ENCODE results near the gene ROBO1.
"Not testable (repeated sequence)": the region's sequence is repeated elsewhere in the genome, so short reads cannot be mapped to it uniquely, and the experiment has no call there.

Gene ROBO1

DNA sequence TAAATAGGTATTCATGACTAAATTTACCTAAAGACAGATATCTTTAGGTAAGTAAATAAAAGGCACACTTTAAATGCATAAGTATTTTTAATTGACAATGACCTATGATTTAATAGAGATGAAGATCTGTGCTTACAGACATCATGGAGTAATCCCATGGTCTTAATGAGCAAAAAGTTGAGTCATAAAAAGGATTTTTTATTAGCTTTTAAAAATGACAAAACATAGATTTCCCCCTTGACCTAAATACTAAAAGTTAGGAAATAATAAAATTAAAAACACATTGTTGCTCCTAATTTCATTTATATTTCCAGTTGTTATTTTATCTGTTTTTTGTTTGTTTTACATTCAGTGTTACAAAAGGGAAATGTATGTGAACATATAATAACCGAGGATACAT, 1005.7 kb downstream of the ROBO1 start:
- DNase-seq, result no peak

DNA sequence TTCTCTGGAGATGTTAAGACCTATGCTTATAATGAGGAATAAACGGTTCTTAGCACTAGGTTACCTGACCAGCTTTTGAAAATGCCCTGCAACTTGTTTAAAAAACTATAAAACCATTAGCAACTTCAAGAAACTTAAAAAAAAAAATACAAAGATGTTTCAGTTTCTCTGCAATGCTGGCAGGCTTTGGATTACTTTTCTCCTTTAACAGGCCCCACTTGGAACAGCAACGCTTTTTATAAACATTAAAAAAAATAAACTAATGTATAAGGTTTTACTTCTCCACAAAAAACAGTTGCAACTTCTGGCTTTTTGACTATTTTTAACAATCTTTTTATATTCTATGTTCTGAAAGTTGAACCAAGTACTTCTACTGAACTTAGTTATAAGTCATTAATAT, 1006.7 kb downstream of the ROBO1 start:
- no peak for DNase-seq

GRCh38 chr3:78757731-78758130, 1010.1 kb downstream of the ROBO1 start:
- no peak for DNase-seq

DNA sequence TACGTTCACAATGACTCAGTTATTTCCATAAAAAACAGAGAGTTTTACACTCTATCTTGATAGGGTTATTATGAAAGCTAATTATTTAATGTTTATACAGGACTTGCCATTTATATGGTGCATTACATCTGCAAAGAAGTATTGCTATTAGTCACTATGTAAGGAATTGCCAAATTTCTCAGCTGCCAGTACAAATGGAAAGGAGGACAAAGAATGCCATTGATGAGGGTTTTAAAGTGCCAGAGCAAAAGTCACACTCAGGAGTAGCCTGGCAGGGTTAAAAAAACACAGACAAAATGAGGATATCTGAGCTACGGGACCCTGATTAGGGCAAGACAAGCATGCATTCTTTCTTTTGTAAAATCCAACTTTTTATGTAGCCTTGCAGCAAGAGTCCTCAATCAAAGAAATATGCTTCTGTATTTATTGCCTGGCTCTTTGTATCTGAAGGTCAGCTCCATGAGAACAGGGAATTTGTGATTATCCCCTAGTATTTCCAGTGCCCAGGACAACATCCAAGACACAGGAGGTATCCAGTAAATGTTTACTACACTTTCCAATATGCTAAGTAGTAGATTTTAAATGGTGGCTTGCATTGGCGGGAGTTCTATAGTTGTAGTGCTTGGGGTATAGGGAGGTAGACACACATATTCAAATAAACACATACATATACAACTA, 1013.6 kb downstream of the ROBO1 start:
- DNase-seq, result no peak

- no peak for DNase-seq
These were observed 1016.5 kb downstream of the ROBO1 start for GRCh38 chr3:78751266-78751665.

- DNase-seq, result not testable (repeated sequence)
These were observed 1017.5 kb downstream of the ROBO1 start for GRCh38 chr3:78750291-78750690.

GRCh38 chr3:78749056-78749455, 1018.7 kb downstream of the ROBO1 start:
- DNase-seq, result no peak

- DNase-seq, result no peak
These were observed 1022.0 kb downstream of the ROBO1 start for GRCh38 chr3:78745847-78746246.

- no peak for DNase-seq
These were observed 1025.3 kb downstream of the ROBO1 start for GRCh38 chr3:78742491-78742890.

- no peak for DNase-seq
These were observed 1025.8 kb downstream of the ROBO1 start for GRCh38 chr3:78742041-78742440.

DNA sequence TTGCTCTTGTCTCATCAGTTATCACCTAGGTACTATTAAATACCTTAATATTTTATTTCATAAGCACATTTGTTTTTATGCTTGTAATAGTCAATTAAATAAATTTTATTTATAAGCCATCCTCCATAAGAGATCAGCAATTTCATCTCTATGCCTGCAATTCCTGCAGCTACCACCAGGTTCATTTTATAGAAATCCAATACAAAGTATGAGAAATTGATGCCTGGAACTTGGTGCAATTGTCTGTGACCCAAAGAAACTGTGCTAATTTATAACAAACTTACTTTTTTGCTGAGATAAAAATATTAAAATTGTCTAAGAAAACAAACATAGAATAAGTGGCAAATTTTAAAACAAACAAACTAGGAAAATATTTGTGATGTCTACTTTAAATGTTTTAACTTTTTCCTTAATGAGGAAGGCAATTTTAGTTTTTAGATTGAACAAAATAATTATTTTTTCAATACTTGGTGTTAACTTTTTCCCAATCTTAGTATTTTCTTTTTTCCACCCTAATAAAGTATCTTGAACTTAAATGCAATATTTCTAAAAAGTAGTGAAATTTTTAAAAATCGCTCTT, 1026.6 kb downstream of the ROBO1 start:
- no peak for DNase-seq

DNA sequence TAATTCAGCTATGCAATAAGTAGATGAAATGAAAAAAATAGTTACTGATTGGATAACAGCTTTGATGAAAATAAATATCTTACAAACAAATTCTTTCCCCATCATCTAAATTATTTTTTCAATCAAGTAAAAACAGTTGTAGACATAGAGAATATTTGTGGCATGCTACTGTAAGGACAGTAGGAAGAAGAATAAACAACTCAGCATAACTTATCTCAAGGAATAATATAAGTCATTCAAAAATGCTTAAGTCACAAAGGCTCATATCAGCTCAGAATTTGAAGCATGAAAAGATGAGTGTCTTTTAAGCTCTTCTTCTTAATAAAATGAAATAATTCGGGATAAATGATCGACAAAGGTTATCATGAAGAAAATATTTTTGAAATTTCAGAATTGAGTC, 1029.0 kb downstream of the ROBO1 start:
- no peak for DNase-seq

DNA sequence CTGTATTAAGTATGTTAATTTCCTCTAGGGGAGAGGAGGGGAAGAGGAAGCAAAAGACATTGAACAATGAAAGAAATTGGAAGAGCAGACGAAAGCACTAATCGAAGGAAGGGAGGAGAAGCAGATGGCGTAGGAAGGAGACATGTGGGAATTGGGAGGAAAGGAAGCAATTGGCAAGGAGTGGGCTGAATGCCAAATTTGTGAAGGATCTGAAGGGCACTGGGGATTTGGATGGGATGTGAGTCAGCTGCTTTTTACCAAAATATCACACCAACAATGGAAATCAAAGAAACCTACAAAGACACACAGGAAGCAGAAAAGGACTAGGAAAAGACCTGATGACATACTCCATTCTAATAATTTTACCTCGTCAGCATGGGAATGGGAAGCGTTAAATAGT, 1029.8 kb downstream of the ROBO1 start:
- no peak for DNase-seq

GRCh38 chr3:78736863-78737262, 1030.9 kb downstream of the ROBO1 start:
- no peak for DNase-seq

DNA sequence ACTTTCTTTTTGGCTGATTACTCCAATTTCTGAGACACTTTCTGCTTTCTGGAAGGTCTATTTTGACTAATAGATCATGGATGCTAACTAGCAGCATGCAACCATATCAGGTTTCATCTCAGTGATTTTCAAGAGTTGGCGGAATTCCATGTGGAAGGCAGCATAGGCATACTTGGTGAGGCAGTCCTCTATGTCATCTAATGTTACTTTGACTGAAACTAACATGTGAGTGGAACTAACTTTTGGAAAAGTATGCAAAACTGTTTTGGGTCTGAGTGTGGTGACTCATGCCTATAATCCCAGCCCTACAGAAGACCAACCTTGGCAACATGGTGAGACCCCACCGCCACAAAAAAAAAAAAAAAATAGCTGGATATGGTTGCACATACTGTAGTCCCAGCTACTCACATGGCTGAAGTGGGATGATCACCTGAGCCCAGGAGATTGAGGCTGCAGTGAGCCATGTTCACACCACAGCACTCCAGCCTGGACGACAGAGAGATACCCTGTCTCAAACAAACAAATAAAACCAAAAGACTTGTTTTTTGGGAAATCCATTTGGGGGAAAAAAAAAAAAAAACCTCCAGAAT, 1033.7 kb downstream of the ROBO1 start:
- no peak for DNase-seq

DNA sequence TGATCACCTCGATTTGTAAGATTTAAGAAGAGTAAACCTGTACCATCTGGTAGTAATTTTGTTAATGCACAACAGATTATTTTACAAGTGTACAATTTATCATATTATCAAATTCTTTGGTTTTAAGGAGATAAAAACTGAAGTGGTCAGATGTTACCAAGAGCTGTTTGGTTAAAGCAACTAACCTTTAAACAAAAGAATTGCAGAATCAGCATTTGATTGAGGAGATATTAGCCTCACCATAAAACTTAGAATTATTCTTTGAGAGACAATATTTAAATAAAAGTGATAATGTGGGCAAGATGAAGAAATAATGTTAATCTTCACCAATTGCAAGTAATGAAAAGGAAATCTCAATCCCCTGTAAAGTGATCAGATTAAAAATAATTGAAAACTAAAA, 1034.9 kb downstream of the ROBO1 start:
- DNase-seq, result no peak

- no peak for DNase-seq
These were observed 1035.3 kb downstream of the ROBO1 start for GRCh38 chr3:78732471-78732870.

DNA sequence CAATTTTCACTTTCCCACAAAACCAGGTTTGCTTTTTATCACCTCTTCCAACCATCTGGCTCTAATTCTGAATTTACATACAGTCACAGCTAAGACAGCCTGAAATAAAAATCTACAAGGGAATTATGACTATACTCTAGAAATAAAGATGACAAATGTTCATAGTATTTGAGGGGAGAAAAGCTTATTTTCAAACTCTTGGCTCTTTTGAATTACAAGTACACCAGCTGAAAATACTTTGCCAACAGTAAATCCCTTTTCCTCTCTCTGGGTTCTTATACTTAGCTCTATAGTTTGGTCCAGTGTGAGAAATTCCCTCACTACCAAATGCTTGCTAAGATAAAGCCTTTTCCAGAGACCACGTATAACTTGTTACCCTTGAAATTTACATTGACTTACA, 1037.9 kb downstream of the ROBO1 start:
- no peak for DNase-seq

DNA sequence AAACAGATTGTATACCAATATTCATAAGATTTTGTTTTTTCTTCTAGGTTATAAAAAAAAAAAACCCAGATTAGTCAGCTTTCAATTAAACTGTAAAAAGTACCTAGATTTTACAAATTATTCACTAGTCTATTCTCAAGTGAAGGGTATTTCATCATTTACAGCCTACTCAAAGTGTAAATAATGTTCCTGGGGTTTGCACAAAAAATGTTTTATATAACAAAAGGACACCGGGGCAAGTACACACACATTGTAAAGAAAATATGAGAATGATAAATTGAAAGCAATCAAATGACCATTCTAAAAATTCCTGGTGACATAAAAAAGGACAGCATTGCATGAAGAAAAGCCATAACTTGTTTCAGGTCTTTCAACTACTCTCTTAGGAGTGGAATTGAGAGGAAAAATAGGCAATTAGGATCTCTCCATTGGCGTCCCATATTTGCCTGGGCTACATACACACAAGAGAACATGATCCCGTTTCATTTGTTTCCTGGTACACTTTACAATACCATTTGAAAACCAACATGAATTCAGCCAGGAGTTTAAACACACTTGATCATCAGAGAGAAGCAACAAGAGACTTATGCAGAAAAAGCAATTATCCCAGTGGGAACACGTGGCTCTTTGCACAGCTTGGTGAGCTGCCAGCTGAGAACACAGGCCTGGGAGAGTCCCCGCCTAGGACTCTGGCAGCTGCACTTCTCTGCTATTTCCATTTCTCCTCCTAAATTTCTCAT, 1039.2 kb downstream of the ROBO1 start:
- DNase-seq, result no peak

- DNase-seq, result no peak
These were observed 1041.3 kb downstream of the ROBO1 start for GRCh38 chr3:78726545-78726944.

DNA sequence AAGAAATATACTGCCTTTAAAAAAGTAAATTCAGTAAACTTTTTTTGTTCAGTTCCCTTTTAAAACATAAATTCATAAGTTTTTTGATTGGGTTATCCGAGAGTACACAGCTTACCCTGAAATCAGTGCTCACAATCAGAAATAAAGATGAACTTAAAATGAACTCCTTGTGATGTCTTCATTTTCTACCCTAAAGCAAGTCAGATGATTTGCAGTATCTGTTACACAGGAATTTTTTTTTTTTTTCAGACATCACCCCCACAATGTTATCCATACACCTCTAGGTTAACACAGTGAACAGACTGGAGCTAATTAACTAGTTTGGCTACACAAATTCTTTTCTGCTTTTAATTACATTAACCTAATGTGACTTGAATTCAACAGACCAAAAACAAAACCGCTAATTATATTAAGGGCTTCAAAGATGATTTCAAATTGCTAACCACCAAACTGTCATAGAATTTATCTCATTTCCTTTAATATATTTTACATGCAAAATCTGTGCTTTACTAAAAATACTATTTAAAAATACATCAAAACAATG, 1042.0 kb downstream of the ROBO1 start:
- no peak for DNase-seq

DNA sequence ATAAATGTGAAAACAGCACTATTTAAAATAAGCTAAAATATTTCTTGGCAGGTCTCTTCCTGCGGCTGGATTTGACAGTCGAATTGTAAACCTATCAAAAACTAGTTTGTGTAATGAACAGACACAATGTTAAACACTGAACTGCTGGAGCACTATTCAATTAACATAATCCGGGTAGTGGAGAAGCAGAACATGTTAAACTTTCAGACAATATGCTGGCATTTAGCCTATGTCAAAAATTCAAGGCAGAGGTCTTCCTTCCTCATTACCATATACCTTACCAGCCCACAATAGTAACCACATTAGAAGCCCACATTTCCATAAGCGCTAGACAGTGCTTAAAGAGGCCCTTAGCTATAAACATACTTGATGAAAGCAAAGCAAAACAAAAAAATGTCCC, 1042.9 kb downstream of the ROBO1 start:
- DNase-seq, result no peak

DNA sequence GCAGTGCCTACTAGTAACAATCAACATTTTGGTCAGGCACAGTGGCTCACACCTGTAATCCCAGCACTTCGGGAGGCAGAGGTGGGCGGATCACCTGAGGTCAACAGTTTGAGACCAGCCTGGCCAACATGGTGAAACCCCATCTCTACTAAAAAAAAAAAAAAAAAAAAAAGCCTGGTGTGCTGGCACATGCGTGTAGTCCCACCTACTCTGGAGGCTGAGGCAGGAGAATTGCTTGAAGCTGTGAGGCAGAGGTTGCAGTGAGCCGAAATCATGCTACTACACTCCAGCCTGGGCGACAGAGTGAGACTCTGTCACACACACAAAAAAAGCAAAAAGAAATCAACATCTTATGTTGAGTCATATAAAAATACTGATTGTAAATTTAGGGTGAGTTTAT, 1043.4 kb downstream of the ROBO1 start:
- DNase-seq, result not testable (repeated sequence)

Data from cerebellar nuclear complex (tissue), 1 donor.